Measurements from ENCODE around the gene NTM. TPM values are rescaled to one million over a fixed set of nuclear protein-coding genes. Genes with fewer than 3 reads are reported as not detected.

Gene NTM
- total and polyA plus RNA-seq, 2 experiments from 2014 or later, result 2.2 to 4.9 TPM

DNA sequence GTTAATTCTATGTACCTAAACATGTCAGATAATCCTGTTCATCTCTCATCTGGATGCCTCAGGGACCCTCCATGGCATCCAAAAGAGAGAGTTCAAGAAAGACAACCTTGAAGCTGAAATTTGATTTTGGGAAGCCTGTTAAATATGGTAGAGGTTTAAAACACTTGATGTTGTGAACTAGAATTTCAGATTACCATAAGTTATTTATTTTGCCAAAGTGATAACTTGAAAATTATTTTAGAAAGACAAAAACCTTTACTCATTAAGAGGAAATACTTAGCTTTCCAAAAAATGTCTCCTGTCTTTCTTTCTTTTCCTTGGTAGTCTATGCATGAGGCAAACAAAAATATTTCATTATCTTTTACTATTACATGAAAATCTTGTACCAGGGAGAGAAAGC is 714.0 kb downstream of the NTM start:
- H3K27ac ChIP-seq, result no peak overlapping the region
- no peaks in the 10 kb centered on the region for H3K9me2 ChIP-seq (replicated peaks; ENCODE audit: insufficient read depth)
- H2AFZ ChIP-seq, result no peak overlapping the region
- H3K27me3 ChIP-seq, result no peaks in the 10 kb centered on the region
- no peaks in the 10 kb centered on the region for H3K36me3 ChIP-seq (replicated peaks; ENCODE audit: insufficient read depth, low read depth)
- H3K4me3 ChIP-seq, result no peak overlapping the region
- no peaks in the 10 kb centered on the region for H3K79me2 ChIP-seq
- TF ChIP-seq, protein P1, sequence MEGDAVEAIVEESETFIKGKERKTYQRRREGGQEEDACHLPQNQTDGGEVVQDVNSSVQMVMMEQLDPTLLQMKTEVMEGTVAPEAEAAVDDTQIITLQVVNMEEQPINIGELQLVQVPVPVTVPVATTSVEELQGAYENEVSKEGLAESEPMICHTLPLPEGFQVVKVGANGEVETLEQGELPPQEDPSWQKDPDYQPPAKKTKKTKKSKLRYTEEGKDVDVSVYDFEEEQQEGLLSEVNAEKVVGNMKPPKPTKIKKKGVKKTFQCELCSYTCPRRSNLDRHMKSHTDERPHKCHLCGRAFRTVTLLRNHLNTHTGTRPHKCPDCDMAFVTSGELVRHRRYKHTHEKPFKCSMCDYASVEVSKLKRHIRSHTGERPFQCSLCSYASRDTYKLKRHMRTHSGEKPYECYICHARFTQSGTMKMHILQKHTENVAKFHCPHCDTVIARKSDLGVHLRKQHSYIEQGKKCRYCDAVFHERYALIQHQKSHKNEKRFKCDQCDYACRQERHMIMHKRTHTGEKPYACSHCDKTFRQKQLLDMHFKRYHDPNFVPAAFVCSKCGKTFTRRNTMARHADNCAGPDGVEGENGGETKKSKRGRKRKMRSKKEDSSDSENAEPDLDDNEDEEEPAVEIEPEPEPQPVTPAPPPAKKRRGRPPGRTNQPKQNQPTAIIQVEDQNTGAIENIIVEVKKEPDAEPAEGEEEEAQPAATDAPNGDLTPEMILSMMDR (IDR thresholded peaks at IDR 0.05; ENCODE audit: poor library complexity), result no peak
- TF ChIP-seq EZH2 (IDR thresholded peaks at IDR 0.05; ENCODE audit: borderline replicate concordance), result no peak
- no peak for TF ChIP-seq EZH2phosphoT487 (IDR thresholded peaks at IDR 0.05; ENCODE audit: low read depth, severe bottlenecking, unreplicated experiment)
- H3K4me2 ChIP-seq, result no peak overlapping the region
- H3K4me1 ChIP-seq (ENCODE audit: insufficient read depth), result no peaks in the 10 kb centered on the region
- H3K9me3 ChIP-seq (ENCODE audit: low read depth), result peaks cover 4% of the 10 kb centered on the region
- no peaks in the 10 kb centered on the region for H4K20me1 ChIP-seq (ENCODE audit: insufficient read depth, poor library complexity, severe bottlenecking)
- no peak for DNase-seq (ENCODE audit: low spot score)

DNA sequence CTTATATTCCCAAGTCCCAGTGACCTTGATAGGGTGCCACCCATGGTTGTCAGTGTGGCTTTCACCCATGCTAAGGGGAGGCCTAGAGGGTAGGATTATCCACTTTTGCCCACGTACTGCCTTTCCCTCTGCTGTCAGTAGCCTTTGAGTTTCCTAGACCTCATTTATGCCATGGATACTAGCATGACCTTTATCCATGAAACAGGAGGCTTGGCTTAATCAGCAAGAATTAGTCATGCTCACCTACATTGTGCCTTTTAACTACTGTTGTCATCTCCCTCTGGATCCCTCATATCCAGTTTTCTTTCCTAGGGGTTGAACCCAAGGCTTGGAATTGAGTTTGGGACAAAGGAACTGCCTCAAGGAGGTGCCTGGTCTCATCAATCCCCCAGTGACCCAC is 716.7 kb downstream of the NTM start:
- Histone ChIP-seq H3K27me3 (no peaks in the 10 kb centered on the region), H3K36me3 (replicated peaks; ENCODE audit: insufficient read depth, low read depth) (no peaks in the 10 kb centered on the region), H3K9me3 (ENCODE audit: low read depth) (peaks cover 4% of the 10 kb centered on the region), H4K20me1 (ENCODE audit: insufficient read depth, poor library complexity, severe bottlenecking) (no peaks in the 10 kb centered on the region), H3K4me1 (ENCODE audit: insufficient read depth) (no peaks in the 10 kb centered on the region), H3K4me3 (no peak overlapping the region), H2AFZ (no peak overlapping the region), H3K27ac (no peak overlapping the region), H3K9me2 (replicated peaks; ENCODE audit: insufficient read depth) (no peaks in the 10 kb centered on the region), H3K79me2 (no peaks in the 10 kb centered on the region), H3K4me2 (no peak overlapping the region)
- no peak for TF ChIP-seq EZH2phosphoT487 (IDR thresholded peaks at IDR 0.05; ENCODE audit: low read depth, severe bottlenecking, unreplicated experiment)
- no peak for TF ChIP-seq EZH2 (IDR thresholded peaks at IDR 0.05; ENCODE audit: borderline replicate concordance)
- TF ChIP-seq, protein P1 (IDR thresholded peaks at IDR 0.05; ENCODE audit: poor library complexity), result no peak
- DNase-seq (ENCODE audit: low spot score), result no peak
- 88% methylated on average over 1 of the region's 1 CpG for WGBS (ENCODE audit: low lambda C conversion rate, missing lambda C conversion rate)

DNA sequence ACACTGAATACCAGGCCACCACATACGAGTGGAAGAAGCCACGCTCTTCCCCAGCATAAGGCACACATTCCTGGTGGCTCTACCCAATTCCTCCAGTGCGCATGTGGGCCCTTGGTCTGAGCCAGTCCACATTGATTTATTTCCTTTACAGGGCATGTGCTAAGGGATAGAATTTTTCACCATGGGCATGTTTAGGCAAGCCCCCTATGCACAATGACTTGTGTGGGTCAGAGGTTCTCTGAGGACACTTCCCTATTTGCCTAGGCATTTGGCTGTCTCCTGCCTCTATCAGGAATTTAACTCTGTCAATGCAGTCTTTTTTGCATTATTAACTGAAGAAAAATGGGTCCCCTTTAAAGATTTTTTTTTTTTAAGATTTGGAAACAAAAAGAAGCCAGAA is 718.1 kb downstream of the NTM start:
- Histone ChIP-seq H3K9me2 (replicated peaks; ENCODE audit: insufficient read depth) (no peaks in the 10 kb centered on the region), H3K27me3 (no peaks in the 10 kb centered on the region), H3K4me1 (ENCODE audit: insufficient read depth) (no peaks in the 10 kb centered on the region), H3K27ac (no peak overlapping the region), H3K79me2 (no peaks in the 10 kb centered on the region), H3K36me3 (replicated peaks; ENCODE audit: insufficient read depth, low read depth) (no peaks in the 10 kb centered on the region), H3K4me2 (no peak overlapping the region), H3K4me3 (no peak overlapping the region), H4K20me1 (ENCODE audit: insufficient read depth, poor library complexity, severe bottlenecking) (no peaks in the 10 kb centered on the region), H3K9me3 (ENCODE audit: low read depth) (no peaks in the 10 kb centered on the region), H2AFZ (no peak overlapping the region)
- TF ChIP-seq EZH2phosphoT487 (IDR thresholded peaks at IDR 0.05; ENCODE audit: low read depth, severe bottlenecking, unreplicated experiment) (no peak), EZH2 (IDR thresholded peaks at IDR 0.05; ENCODE audit: borderline replicate concordance) (no peak)
- TF ChIP-seq, protein P1 (IDR thresholded peaks at IDR 0.05; ENCODE audit: poor library complexity), result no peak
- WGBS (ENCODE audit: low lambda C conversion rate, missing lambda C conversion rate), result 91% methylated on average over 3 of the region's 3 CpGs
- no peak for DNase-seq (ENCODE audit: low spot score)

All from hepatocyte (in vitro differentiated cells).